ENCODE data around the gene DCC. TPM values are rescaled to one million over a fixed set of nuclear protein-coding genes. Genes with fewer than 3 reads are reported as not detected.

DCC gene
- total and polyA plus RNA-seq, 2 donors from 2014 or later: 3.9 TPM; not detected in 1

GRCh38 chr18:53422896-53423295, 1082.9 kb downstream of the DCC start:
- no peak for TF ChIP-seq CTCF (IDR thresholded peaks at IDR 0.05; ENCODE audit: borderline replicate concordance, extremely low read depth, insufficient read depth)
- Histone ChIP-seq H3K4me1 (ENCODE audit: control insufficient read depth in 2 of 3, insufficient read depth in 2 of 3, low read depth in 1 of 3, low read length in 3 of 3) (no peaks in the 10 kb centered on the region), H3K36me3 (ENCODE audit: control insufficient read depth in 2 of 3, insufficient read depth in 3 of 3, low read length in 3 of 3) (no peaks in the 10 kb centered on the region), H3K27me3 (ENCODE audit: control insufficient read depth, insufficient read depth, low read length) (no peaks in the 10 kb centered on the region), H3K9me3 (ENCODE audit: control insufficient read depth in 2 of 3, insufficient read depth in 1 of 3, low read length in 3 of 3) (no peaks in the 10 kb centered on the region), H3K4me3 (ENCODE audit: low read length in 3 of 3) (no peak overlapping the region), H3K9ac (ENCODE audit: low read length in 3 of 3) (no peak overlapping the region), H3K27ac (ENCODE audit: low read depth in 2 of 2, low read length in 2 of 2) (no peak overlapping the region)
- DNase-seq (no peak), FAIRE-seq (no peak)
- intact Hi-C loops (cut with DNase I): no loop called here

GRCh38 chr18:53426666-53427184, 1086.7 kb downstream of the DCC start:
- Histone ChIP-seq H3K4me1 (ENCODE audit: control insufficient read depth in 2 of 3, insufficient read depth in 2 of 3, low read depth in 1 of 3, low read length in 3 of 3) (no peaks in the 10 kb centered on the region), H3K36me3 (ENCODE audit: control insufficient read depth in 2 of 3, insufficient read depth in 3 of 3, low read length in 3 of 3) (no peaks in the 10 kb centered on the region), H3K27me3 (ENCODE audit: control insufficient read depth, insufficient read depth, low read length) (no peaks in the 10 kb centered on the region), H3K9ac (ENCODE audit: low read length in 3 of 3) (no peak overlapping the region), H3K27ac (ENCODE audit: low read depth in 2 of 2, low read length in 2 of 2) (no peak overlapping the region), H3K9me3 (ENCODE audit: control insufficient read depth in 2 of 3, insufficient read depth in 1 of 3, low read length in 3 of 3) (no peaks in the 10 kb centered on the region), H3K4me3 (ENCODE audit: low read length in 3 of 3) (no peak overlapping the region)
- intact Hi-C loops (cut with DNase I): no loop called here
- FAIRE-seq: no peak
- TF ChIP-seq CTCF (IDR thresholded peaks at IDR 0.05; ENCODE audit: borderline replicate concordance, extremely low read depth, insufficient read depth): no peak
- no peak for DNase-seq

- FAIRE-seq: no peak
- no peaks in the 10 kb centered on the region for H3K4me1 ChIP-seq (ENCODE audit: control insufficient read depth in 2 of 3, insufficient read depth in 2 of 3, low read depth in 1 of 3, low read length in 3 of 3)
- H3K9ac ChIP-seq (ENCODE audit: low read length in 3 of 3): no peak overlapping the region
- no peaks in the 10 kb centered on the region for H3K36me3 ChIP-seq (ENCODE audit: control insufficient read depth in 2 of 3, insufficient read depth in 3 of 3, low read length in 3 of 3)
- no peak for TF ChIP-seq CTCF (IDR thresholded peaks at IDR 0.05; ENCODE audit: borderline replicate concordance, extremely low read depth, insufficient read depth)
- H3K27ac ChIP-seq (ENCODE audit: low read depth in 2 of 2, low read length in 2 of 2): no peak overlapping the region
- H3K27me3 ChIP-seq (ENCODE audit: control insufficient read depth, insufficient read depth, low read length): no peaks in the 10 kb centered on the region
- intact Hi-C loops (cut with DNase I): no loop called here
- H3K9me3 ChIP-seq (ENCODE audit: control insufficient read depth in 2 of 3, insufficient read depth in 1 of 3, low read length in 3 of 3): no peaks in the 10 kb centered on the region
- no peak for DNase-seq
- no peak overlapping the region for H3K4me3 ChIP-seq (ENCODE audit: low read length in 3 of 3)
These were observed 1101.9 kb downstream of the DCC start for GRCh38 chr18:53441761-53442414.

- Histone ChIP-seq H3K4me3 (ENCODE audit: low read length in 3 of 3) (no peak overlapping the region), H3K36me3 (ENCODE audit: control insufficient read depth in 2 of 3, insufficient read depth in 3 of 3, low read length in 3 of 3) (no peaks in the 10 kb centered on the region), H3K27ac (ENCODE audit: low read depth in 2 of 2, low read length in 2 of 2) (no peak overlapping the region), H3K27me3 (ENCODE audit: control insufficient read depth, insufficient read depth, low read length) (no peaks in the 10 kb centered on the region), H3K4me1 (ENCODE audit: control insufficient read depth in 2 of 3, insufficient read depth in 2 of 3, low read depth in 1 of 3, low read length in 3 of 3) (no peaks in the 10 kb centered on the region), H3K9me3 (ENCODE audit: control insufficient read depth in 2 of 3, insufficient read depth in 1 of 3, low read length in 3 of 3) (no peaks in the 10 kb centered on the region), H3K9ac (ENCODE audit: low read length in 3 of 3) (no peak overlapping the region)
- TF ChIP-seq CTCF (IDR thresholded peaks at IDR 0.05; ENCODE audit: borderline replicate concordance, extremely low read depth, insufficient read depth): no peak
- intact Hi-C loops (cut with DNase I): no loop called here
- DNase-seq (no peak), FAIRE-seq (no peak)
These were observed 1102.4 kb downstream of the DCC start for GRCh38 chr18:53442415-53442783.

All from kidney (tissue), 14 donors.